T-cell (primary cell): ENCODE results near the gene ZSCAN21. TPM values are rescaled to one million over a fixed set of nuclear protein-coding genes. Genes with fewer than 3 reads are reported as not detected.
A peak's percentile ranks its signal among the peaks of the same experiment; 100 is the strongest.

Experiments used
- ATAC-seq, 4 experiments: fragments of 200-7000 bp in 3 of 4; fragments of 150-1000 bp in 1 of 4; cut with Tn5 transposase; replicated peaks in 1 of 4; 1 replicate in 3 of 4; 2 replicates in 1 of 4; pipeline ENCODE4 v1.10.0; 2021; ENCODE audit warnings: moderate library complexity in 3 of 4, mild to moderate bottlenecking in 2 of 4, moderate number of reproducible peaks in 1 of 4
- CTCF ChIA-PET, 2 donors: fragments of 300-600 bp; sonication (Branson Sonifier 250); formaldehyde crosslinking; loops; one replicate each; lab custom pipeline; 2022; ENCODE audit warnings: antibody characterized with exemption in 2 of 2; lab: Charles Lee
- POLR2A ChIA-PET, 2 donors: fragments of 300-600 bp; sonication (Branson Sonifier 250); formaldehyde crosslinking; loops; one replicate each; lab custom pipeline; 2022; ENCODE audit warnings: antibody characterized with exemption in 2 of 2; lab: Charles Lee
- DNase-seq, 35 experiments: peaks; one replicate each; pipeline versions ENCODE4 v3.0.0 to v3.0.0-alpha.2; 2013 to 2023
- H3K27ac ChIP-seq: one replicate; pipeline ENCODE4 v1.5.1; 2013; ENCODE audit warnings: low read length
- H3K27me3 ChIP-seq, 2 experiments: replicated peaks in 1 of 2; 1 replicate in 1 of 2; 2 replicates in 1 of 2; pipeline versions ENCODE4 v1.6.1 to v1.7.0; 2013; ENCODE audit warnings: low read length in 1 of 2, mixed read lengths in 1 of 2; ENCODE audit not compliant: control insufficient read depth in 2 of 2, insufficient read depth in 2 of 2; ENCODE audit errors: extremely low read depth in 1 of 2
- H3K36me3 ChIP-seq, 2 donors: 1 replicate in 1 of 2; 2 replicates in 1 of 2; pipeline versions ENCODE4 v1.6.1 to v1.7.0; 2013; ENCODE audit warnings: low read length in 1 of 2; ENCODE audit not compliant: control insufficient read depth in 2 of 2, insufficient read depth in 1 of 2; ENCODE audit errors: extremely low read depth in 1 of 2
- H3K4me1 ChIP-seq, 2 experiments: 1 replicate in 1 of 2; 2 replicates in 1 of 2; pipeline versions ENCODE4 v1.6.1 to v1.7.0; 2013; ENCODE audit warnings: low read length in 2 of 2, mixed read lengths in 1 of 2; ENCODE audit not compliant: insufficient read depth in 2 of 2, control insufficient read depth in 1 of 2; ENCODE audit errors: extremely low read depth in 1 of 2
- H3K4me3 ChIP-seq, 2 donors: 1 replicate in 1 of 2; 2 replicates in 1 of 2; pipeline versions ENCODE4 v1.5.1 to v1.7.0; 2013; ENCODE audit warnings: mild to moderate bottlenecking in 2 of 2, low read length in 1 of 2, moderate library complexity in 1 of 2; ENCODE audit not compliant: control insufficient read depth in 1 of 2; ENCODE audit errors: extremely low read depth in 1 of 2
- H3K9me3 ChIP-seq: 2 replicates; pipeline ENCODE4 v1.7.0; 2013
- H3K27ac Mint-ChIP-seq, 2 donors: one replicate each; pipeline ENCODE4 v1.8.0; 2020 to 2021; ENCODE audit warnings: mild to moderate bottlenecking in 2 of 2, mixed read lengths in 2 of 2
- H3K27me3 Mint-ChIP-seq, 2 donors: one replicate each; pipeline ENCODE4 v1.8.0; 2021 to 2022; ENCODE audit warnings: mixed read lengths in 2 of 2
- H3K36me3 Mint-ChIP-seq: one replicate; pipeline ENCODE4 v1.8.0; 2021; ENCODE audit warnings: mixed read lengths
- H3K4me1 Mint-ChIP-seq, 3 donors: one replicate each; pipeline ENCODE4 v1.8.0; 2020 to 2022; ENCODE audit warnings: mixed read lengths in 3 of 3, mild to moderate bottlenecking in 1 of 3
- H3K4me3 Mint-ChIP-seq, 3 donors: one replicate each; pipeline ENCODE4 v1.8.0; 2020 to 2022; ENCODE audit warnings: mild to moderate bottlenecking in 3 of 3, mixed read lengths in 3 of 3, moderate library complexity in 3 of 3
- H3K9me3 Mint-ChIP-seq, 3 donors: one replicate each; pipeline ENCODE4 v1.8.0; 2020 to 2022; ENCODE audit warnings: mixed read lengths in 3 of 3
- WGBS: methylation state at CpG from one replicate; pipeline ENCODE4 v1.1.5; 2013; ENCODE audit warnings: missing lambda C conversion rate; ENCODE audit not compliant: insufficient coverage; 5-methylcytosine and 5-hydroxymethylcytosine counted together
- total RNA-seq, 35 experiments: library from RNA in 6 of 35; stranded (reverse) in 6 of 35; fragments of 120-200 nt in 1 of 35; gene quantifications; one replicate each; pipeline versions ENCODE4 v1.2.1 to v1.2.4 and lab custom pipeline; 2013 to 2026

ZSCAN21 gene
- total RNA-seq, 5 donors from 2014 or later (not counting 1 experiment from before 2014, with no cell fraction given): 4.4 to 9.9 (median 9.3) TPM

DNA sequence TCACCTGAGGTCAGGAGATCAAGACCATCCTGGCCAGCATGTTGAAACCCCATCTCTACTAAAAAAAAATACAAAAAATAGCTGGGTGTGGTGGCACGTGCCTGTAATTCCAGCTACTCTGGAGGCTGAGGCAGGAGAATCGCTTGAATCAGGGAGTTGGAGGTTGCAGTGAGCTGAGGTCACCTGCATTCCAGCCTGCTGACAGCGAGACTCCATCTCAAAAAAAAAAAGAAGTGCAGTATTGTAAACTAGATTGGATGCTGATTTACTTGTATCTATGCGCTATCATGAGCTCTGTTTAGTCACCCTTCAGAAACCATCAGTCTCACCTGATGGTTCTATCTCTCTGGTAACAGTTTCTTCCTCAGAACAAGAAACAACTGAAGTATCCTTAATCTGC lies 13.8 kb downstream of the ZSCAN21 start:
- H3K27ac Mint-ChIP-seq: no peak overlapping the region
- H3K9me3 ChIP-seq: no peaks in the 10 kb centered on the region
- WGBS: 100% methylated on average over 2 of the region's 4 CpGs
- DNase-seq: no peak
- H3K4me3 Mint-ChIP-seq: no peak overlapping the region
- ChIA-PET POLR2A (interaction anchor here in 1 of 2 donors (0.8 to 1.2 kb wide), 2 partner anchors 11 to 121 kb away, joined by 4 to 5 read pairs; no protein-coding TSS in a partner anchor), CTCF (no interaction called here)
- H3K27me3 Mint-ChIP-seq: no peaks in the 10 kb centered on the region
- no peak for ATAC-seq
- no peaks in the 10 kb centered on the region for H3K27me3 ChIP-seq
- no peak overlapping the region for H3K4me3 ChIP-seq
- no peak overlapping the region for H3K27ac ChIP-seq
- peaks cover 2 to 29% of the 10 kb centered on the region in 2 donors for H3K36me3 ChIP-seq
- H3K9me3 Mint-ChIP-seq: no peaks in the 10 kb centered on the region
- H3K4me1 ChIP-seq: no peaks in the 10 kb centered on the region
- no peaks in the 10 kb centered on the region for H3K4me1 Mint-ChIP-seq
- peaks cover 35% of the 10 kb centered on the region for H3K36me3 Mint-ChIP-seq

DNA sequence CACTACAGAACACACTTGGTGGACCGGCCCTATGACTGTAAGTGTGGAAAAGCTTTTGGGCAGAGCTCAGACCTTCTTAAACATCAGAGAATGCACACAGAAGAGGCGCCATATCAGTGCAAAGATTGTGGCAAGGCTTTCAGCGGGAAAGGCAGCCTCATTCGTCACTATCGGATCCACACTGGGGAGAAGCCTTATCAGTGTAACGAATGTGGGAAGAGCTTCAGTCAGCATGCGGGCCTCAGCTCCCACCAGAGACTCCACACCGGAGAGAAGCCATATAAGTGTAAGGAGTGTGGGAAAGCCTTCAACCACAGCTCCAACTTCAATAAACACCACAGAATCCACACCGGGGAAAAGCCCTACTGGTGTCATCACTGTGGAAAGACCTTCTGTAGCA lies 14.6 kb downstream of the ZSCAN21 start:
- ATAC-seq: no peak
- 97% methylated on average over 4 of the region's 9 CpGs for WGBS
- Mint-ChIP-seq H3K4me1 (no peaks in the 10 kb centered on the region), H3K4me3 (no peak overlapping the region), H3K36me3 (peaks cover 32% of the 10 kb centered on the region), H3K27ac (peak overlapping the region in 1 of 2 donors; percentile 19), H3K9me3 (no peaks in the 10 kb centered on the region), H3K27me3 (no peaks in the 10 kb centered on the region)
- H3K4me1 ChIP-seq: no peaks in the 10 kb centered on the region
- DNase-seq: no peak
- ChIA-PET POLR2A (interaction anchor here in 1 of 2 donors (1.2 kb wide), 1 partner anchor 10 kb away, joined by 5 read pairs; no protein-coding TSS in a partner anchor), CTCF (interaction anchor here in 1 of 2 donors (0.5 kb wide), 1 partner anchor 19 kb away, joined by 3 read pairs; no protein-coding TSS in a partner anchor)
- no peak overlapping the region for H3K4me3 ChIP-seq
- peaks cover 2 to 22% of the 10 kb centered on the region in 2 donors for H3K36me3 ChIP-seq
- no peak overlapping the region for H3K27ac ChIP-seq
- H3K9me3 ChIP-seq: no peaks in the 10 kb centered on the region
- no peaks in the 10 kb centered on the region for H3K27me3 ChIP-seq

DNA sequence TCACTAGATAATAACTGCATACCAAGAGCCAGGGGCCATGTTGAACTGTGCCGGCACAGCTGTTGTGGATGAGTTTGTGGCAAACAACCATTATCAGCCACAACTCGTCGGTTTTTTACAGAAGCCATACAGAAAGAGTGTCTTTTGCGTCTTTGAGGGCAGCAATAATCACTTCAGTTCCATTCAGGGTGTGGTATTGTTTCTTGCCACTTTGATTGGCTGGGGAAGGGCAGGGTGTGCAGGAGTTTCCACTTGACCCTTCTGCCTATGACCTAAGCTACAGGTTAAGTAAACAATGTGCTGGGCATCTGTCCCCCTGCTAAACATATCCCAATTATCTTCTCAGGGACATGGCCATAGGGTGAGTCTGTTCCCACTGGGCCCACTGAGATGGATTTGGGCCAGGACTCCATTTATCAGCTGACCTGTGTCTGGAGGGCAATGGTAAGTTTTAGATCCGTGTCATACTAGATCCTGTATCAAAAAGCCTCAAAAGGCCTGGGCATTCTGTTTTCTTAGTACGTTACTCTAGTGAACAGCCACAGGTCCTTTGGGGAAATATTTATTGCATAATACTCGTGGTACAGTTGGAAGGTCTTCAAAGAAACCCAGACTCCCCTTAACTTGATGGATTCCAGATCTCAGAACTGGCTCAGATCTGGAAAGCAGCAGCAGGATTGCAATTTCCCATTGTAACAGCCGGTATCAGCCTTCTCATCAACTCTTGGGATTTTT lies 16.0 kb downstream of the ZSCAN21 start:
- 93% methylated on average over 5 of the region's 8 CpGs for WGBS
- ATAC-seq (no peak), DNase-seq (no peak)
- peaks cover 14 to 23% of the 10 kb centered on the region in 2 donors for H3K36me3 ChIP-seq
- peaks cover 37% of the 10 kb centered on the region for H3K36me3 Mint-ChIP-seq
- peak overlapping the region in 1 of 2 donors; percentile 39 for H3K27ac Mint-ChIP-seq
- peaks cover 0 to 5% (median 3%) of the 10 kb centered on the region in 3 donors for H3K9me3 Mint-ChIP-seq
- no peak overlapping the region for H3K4me3 Mint-ChIP-seq
- no peaks in the 10 kb centered on the region for H3K4me1 ChIP-seq
- no peak overlapping the region for H3K27ac ChIP-seq
- ChIA-PET POLR2A (no interaction called here), CTCF (no interaction called here)
- H3K27me3 Mint-ChIP-seq: no peaks in the 10 kb centered on the region
- H3K4me1 Mint-ChIP-seq: no peaks in the 10 kb centered on the region
- H3K9me3 ChIP-seq: peaks cover 2% of the 10 kb centered on the region
- no peaks in the 10 kb centered on the region for H3K27me3 ChIP-seq
- H3K4me3 ChIP-seq: no peak overlapping the region

DNA sequence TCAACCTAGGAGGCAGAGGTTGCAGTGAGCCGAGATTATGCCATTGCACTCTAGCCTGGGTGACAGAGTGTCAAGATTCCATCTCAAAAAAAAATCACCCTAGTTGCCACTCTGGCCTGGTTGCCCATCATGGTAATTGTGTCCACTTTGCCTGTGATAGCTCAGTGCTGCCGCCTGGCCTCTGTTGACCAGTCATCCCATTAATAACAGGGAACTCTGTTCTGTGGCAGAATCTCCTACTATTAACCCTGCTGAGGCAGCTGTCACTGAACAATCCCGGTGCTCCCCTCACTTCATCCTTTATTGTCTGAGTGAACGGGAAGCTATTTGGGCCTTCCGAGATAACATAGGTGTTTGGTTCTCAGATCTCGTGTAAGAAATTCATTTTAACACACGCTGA lies 17.4 kb downstream of the ZSCAN21 start:
- H3K27ac Mint-ChIP-seq: no peak overlapping the region
- H3K36me3 Mint-ChIP-seq: peaks cover 47% of the 10 kb centered on the region
- Histone ChIP-seq H3K4me1 (no peaks in the 10 kb centered on the region), H3K36me3 (peaks cover 27 to 31% of the 10 kb centered on the region in 2 donors), H3K27ac (no peak overlapping the region), H3K9me3 (peaks cover 5% of the 10 kb centered on the region), H3K4me3 (no peak overlapping the region), H3K27me3 (no peaks in the 10 kb centered on the region)
- DNase-seq (no peak), ATAC-seq (no peak)
- 100% methylated on average over 2 of the region's 7 CpGs for WGBS
- POLR2A ChIA-PET: no interaction called here
- CTCF ChIA-PET: no interaction called here
- no peaks in the 10 kb centered on the region for H3K4me1 Mint-ChIP-seq
- no peak overlapping the region for H3K4me3 Mint-ChIP-seq
- H3K9me3 Mint-ChIP-seq: peaks cover 5 to 16% (median 15%) of the 10 kb centered on the region in 3 donors
- no peaks in the 10 kb centered on the region for H3K27me3 Mint-ChIP-seq

DNA sequence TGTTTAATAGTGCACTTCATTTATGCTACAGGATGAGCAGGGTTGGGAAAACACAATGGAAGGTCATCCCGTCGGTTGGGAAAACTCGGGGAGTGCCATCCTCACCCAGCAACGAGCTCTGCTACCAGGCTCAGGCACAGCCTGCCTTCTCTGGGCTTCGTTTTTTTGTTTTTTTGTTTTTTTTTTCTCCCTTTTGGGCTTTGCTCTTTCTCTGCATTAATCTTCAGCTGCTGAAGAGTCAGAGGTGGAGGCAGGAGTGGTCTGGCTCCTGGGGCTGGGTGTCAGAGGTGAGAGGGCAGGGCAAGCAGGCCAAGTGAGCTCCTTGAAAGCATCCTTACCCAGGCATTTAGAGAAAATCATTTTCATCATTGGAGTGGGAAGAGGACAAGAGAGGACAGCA lies 20.4 kb downstream of the ZSCAN21 start:
- no peak overlapping the region for H3K4me3 Mint-ChIP-seq
- peaks cover 5% of the 10 kb centered on the region for H3K9me3 ChIP-seq
- H3K4me3 ChIP-seq: no peak overlapping the region
- ChIA-PET POLR2A (interaction anchor here (0.6 to 0.7 kb wide), 2 partner anchors 30 to 452 kb away, joined by 5 to 7 read pairs; no protein-coding TSS in a partner anchor), CTCF (interaction anchor here (0.7 kb wide), 2 partner anchors 80 to 174 kb away, joined by 6 to 8 read pairs; no protein-coding TSS in a partner anchor)
- no peaks in the 10 kb centered on the region for H3K4me1 ChIP-seq
- no CpG with 5 or more reads among the region's 5 CpGs for WGBS
- H3K4me1 Mint-ChIP-seq: no peaks in the 10 kb centered on the region
- no peaks in the 10 kb centered on the region for H3K27me3 Mint-ChIP-seq
- H3K27ac Mint-ChIP-seq: no peak overlapping the region
- H3K27me3 ChIP-seq: no peaks in the 10 kb centered on the region
- peaks cover 42 to 52% of the 10 kb centered on the region in 2 donors for H3K36me3 ChIP-seq
- no peak overlapping the region for H3K27ac ChIP-seq
- no peak for DNase-seq
- H3K36me3 Mint-ChIP-seq: peaks cover 60% of the 10 kb centered on the region
- H3K9me3 Mint-ChIP-seq: peaks cover 11 to 22% (median 20%) of the 10 kb centered on the region in 3 donors
- no peak for ATAC-seq

DNA sequence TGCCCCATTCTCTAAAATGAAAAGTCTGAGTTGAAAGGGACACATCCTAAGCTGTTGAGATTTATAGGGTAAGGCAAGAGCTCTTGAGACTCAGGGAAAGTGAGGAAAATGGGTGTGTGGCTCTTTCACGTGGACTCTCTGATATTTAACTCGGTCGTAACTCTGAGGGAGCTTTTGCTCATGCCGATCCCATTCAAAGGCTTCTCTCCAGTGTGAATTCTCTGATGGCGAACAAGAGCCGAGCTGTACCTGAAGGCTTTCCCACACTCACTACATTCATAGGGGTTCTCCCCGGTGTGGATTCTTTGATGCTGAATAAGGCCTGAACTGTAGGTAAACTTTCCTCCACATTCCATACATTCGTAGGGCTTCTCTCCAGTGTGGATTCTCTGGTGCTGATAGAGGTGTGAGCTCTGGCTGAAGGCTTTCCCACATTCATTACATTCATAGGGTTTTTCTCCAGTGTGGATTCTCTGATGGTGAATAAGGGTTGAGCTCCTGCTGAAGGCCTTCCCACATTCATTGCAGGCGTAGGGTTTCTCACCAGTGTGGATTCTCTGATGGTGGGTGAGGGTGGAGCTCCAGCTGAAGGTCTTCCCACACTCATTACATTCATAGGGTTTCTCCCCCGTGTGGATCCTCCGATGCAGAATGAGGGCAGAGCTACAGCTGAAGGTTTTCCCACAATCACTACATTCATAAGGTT lies 21.6 kb downstream of the ZSCAN21 start:
- DNase-seq (no peak), ATAC-seq (no peak)
- H3K36me3 Mint-ChIP-seq: peaks cover 71% of the 10 kb centered on the region
- POLR2A ChIA-PET: interaction anchor here in 1 of 2 donors (0.5 kb wide), 1 partner anchor 19 kb away, joined by 3 read pairs; no protein-coding TSS in a partner anchor
- peaks cover 5% of the 10 kb centered on the region for H3K9me3 ChIP-seq
- H3K36me3 ChIP-seq: peaks cover 42 to 63% of the 10 kb centered on the region in 2 donors
- no peaks in the 10 kb centered on the region for H3K27me3 ChIP-seq
- 96% methylated on average over 4 of the region's 11 CpGs for WGBS
- H3K4me3 Mint-ChIP-seq: no peak overlapping the region
- H3K27me3 Mint-ChIP-seq: no peaks in the 10 kb centered on the region
- H3K4me3 ChIP-seq: peak overlapping the region in 1 of 2 donors; percentile 11
- peaks cover 11 to 22% (median 20%) of the 10 kb centered on the region in 3 donors for H3K9me3 Mint-ChIP-seq
- no peaks in the 10 kb centered on the region for H3K4me1 Mint-ChIP-seq
- no peak overlapping the region for H3K27ac ChIP-seq
- CTCF ChIA-PET: interaction anchor here in 1 of 2 donors (0.6 to 0.7 kb wide), 2 partner anchors 29 to 79 kb away, joined by 3 read pairs; no protein-coding TSS in a partner anchor
- no peaks in the 10 kb centered on the region for H3K4me1 ChIP-seq
- no peak overlapping the region for H3K27ac Mint-ChIP-seq
